Measurements from ENCODE around the gene TRIM66.

Gene TRIM66

DNA sequence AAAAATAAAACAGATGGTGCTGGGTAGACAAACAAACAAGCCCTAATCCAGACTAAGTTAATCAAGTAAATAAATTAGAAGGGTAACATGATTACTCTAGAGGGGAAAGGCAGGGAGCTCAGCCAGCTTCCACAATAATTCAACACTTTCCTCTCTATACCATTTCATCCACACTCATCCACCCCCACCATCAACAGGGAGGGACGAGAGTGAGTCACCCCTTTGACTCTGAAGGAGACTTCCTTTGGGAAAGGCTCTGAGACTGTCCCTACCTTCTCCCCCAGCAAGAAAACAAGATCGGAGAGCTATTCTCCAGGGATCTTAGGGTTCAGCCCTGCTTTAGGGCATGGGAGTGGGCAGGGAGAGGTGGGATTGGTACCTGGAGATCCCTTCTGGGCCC, 33.1 kb downstream of the TRIM66 start:
- DNase-seq: no peak

DNA sequence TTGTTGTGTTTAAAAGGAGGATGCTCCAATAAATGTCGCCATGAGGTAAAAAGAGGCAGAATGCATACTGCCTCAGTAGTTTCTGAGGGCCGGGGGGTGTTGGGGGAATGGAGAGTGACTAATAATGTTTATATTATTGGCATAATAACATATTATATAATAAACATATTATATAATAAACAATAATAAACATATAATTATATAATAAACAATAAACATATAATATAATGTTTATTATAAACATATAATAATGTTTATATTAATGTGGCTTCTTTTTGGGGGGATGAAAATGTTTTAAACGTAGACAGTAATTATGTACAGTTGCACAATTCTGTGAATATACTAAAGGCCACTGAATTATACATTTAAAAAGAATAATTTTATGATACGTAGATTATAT, 35.6 kb downstream of the TRIM66 start:
- DNase-seq: no peak

DNA sequence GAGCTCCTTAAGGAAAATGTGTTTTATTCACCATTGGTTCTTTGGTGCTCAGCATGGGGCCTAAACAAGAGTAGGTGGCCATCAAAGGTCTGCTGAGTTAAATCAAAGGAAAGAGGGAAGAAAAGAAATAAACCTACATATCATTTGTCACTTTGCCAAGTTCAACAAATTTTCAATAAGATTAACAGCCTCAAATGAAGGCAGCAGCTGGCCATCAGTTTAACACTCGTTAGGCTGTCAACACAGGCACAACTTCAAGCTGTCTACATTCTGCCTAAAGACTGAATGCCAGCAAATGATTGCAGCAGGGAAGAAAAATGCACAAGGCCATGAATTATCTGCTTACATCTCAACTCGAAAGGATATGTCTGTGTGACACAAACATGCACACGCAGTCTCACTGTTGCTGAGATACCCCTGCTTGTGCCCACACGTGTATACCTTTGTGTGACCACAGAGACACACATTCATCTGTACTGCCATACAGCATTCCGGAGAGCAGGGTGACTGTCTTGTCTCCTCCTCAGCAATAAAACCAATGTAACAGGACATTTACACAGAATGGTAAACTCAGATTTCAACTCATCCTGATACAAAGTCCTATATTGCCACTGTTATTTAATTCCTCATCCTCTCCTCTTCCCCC, 40.1 kb downstream of the TRIM66 start:
- DNase-seq: no peak

GRCh38 chr11:8641332-8641731, 41.1 kb downstream of the TRIM66 start:
- no peak for DNase-seq

- DNase-seq: no peak
Measured at GRCh38 chr11:8640267-8640906, 42.1 kb downstream of the TRIM66 start.

DNA sequence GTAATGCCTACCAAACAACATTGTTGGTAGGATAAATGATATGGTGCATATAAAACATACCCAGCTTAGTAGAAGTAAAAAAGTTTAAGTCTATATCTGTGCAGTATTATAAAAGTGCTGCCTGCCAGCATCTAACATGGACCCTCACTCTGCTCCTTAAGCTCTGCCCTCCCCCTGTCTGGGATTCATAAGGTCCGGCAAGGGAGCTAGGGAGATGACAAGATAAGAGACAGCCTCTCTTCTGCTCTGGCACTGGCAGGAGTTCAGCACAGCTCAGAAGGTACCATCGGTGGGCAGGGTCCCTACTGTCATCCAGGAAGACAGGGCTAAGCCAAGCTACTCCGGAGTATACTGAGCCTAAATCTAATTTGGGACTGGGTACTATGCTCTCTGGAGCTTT, 42.8 kb downstream of the TRIM66 start:
- no peak for DNase-seq

DNA sequence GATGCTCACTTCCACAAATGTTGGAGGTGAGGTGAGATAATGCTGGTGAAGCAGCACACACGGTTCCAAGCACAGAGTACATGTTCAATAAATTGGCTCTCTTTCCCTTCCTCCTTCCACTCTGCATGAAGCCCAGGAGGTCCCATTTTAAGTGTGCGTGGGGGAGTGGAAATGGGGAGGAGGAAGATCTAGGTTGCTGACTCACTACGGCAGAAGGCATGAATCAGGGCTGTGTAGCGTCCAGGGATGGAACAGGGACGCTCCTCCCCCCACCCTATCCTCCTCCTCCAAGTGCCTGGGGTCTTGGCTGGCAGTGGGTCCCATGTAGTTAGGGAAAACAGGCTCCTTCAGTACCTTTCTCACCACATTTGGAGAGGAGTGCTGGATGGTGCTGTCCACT, 44.2 kb downstream of the TRIM66 start:
- no peak for DNase-seq

DNA sequence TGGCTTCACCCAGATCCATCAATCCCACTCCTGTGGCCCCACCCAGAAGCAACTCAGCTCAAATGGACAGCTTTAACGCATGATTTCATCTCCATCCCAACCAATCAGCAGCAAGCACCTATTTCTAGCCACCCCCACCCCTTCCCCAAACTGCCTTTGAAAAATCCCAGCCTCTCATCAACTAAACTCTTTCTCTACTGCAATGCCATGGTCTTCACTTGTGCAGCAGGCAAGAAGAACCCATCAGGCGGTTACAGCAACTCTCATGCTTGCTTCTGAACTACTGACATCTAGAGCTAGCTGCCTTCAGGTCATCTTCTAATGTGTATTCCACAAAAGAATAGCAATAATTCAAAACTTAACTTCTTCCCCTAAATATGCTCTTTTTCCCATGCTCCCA, 46.3 kb downstream of the TRIM66 start:
- DNase-seq: no peak

- no peak for DNase-seq
Measured at GRCh38 chr11:8634498-8634897, 48.0 kb downstream of the TRIM66 start.

- DNase-seq: no peak
Measured at GRCh38 chr11:8631395-8632118, 50.9 kb downstream of the TRIM66 start.

DNA sequence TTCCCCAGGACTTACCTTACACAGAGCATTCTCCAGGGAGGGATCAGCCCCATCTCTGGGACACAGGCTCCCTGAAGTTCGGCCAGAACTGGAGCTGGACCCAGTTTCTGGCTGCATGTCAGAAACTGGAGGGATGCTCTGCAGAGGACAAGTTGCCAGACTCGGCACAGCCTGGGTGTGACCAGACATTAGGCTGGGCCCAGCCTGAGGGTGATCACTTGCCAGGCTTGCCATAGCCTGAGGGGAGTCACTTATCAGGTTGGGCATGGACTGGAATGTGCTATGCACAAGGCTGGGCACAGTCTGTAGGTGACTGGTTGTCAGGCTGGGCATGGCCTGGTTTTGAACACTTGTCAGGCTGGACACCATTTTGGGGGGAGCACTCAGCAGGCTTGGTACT, 57.8 kb downstream of the TRIM66 start:
- DNase-seq: no peak

GRCh38 chr11:8621147-8621546, 61.3 kb downstream of the TRIM66 start:
- no peak for DNase-seq

GRCh38 chr11:8617063-8617462, 65.4 kb downstream of the TRIM66 start:
- no peak for DNase-seq

- no peak for DNase-seq
Measured at GRCh38 chr11:8615291-8616032, 67.0 kb downstream of the TRIM66 start.

DNA sequence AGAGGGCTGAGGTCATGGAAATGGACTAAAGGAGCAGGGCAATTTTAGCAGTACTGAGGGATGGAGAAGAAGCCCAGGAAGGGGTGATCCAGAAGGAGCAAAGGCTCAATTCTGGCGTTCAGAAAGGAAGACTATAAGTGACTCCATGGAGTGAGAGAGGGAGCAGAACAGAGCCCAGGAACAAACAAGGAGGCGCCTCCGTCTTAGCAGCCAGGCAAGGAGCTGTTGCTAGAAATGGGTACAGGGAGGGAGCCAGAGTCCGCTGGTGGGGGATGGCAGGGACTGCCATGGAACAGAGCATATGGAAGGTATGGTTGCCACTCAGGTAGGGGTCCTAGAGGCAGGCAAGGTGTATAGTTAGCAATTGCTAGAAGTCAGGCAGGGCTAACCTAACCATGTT, 68.0 kb downstream of the TRIM66 start:
- no peak for DNase-seq

- DNase-seq: no peak
Measured at GRCh38 chr11:8613036-8613435, 69.4 kb downstream of the TRIM66 start.

GRCh38 chr11:8612522-8612921, 69.9 kb downstream of the TRIM66 start:
- no peak for DNase-seq

DNA sequence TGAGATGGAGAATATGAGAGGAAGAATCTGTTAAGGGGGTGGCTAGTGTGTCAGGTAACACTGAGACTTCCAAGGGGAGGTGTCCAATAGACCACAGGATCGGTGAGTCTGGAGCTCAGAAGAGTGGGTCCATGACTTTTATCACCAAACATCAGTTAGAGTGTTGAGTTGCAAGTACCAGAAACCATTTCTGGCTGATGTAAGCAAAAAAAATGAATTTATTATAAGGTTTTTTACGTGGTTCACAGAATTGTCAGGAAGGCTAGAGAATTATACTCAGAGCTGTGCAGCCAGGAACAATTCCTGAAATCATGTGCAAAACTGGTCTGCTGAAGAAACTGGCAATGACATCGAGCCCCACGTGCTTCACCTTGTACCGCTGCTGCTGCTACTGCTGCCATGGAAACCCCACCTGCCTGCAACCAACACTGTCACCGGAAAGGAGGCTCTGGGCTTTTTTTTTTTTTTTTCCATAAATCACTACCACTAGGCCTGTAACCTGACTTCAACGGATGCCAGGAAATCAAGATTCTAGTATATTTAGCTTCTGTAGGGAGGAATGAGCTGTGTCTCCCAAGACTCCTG, 71.8 kb downstream of the TRIM66 start:
- peak in 1 of 2 donors; percentile 10 for DNase-seq

DNA sequence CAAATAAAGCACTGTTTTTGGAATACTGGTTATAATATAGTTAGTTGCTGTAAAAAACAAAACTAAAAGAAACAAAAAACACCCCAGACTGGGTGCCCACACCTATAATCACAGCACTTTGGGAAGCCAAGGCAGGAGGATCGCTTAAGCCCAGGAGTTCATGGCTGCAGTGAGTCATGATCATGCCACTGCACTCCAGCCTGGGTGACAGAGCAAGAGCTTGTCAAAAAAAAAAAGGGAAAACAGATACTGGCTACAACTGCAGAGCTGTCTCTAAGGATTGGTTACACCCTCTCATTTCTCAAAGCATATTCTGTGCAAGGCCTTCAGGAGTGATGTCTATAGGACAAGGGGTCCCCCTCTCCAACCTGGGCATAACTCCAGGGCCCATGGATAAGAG, 73.8 kb downstream of the TRIM66 start:
- DNase-seq: no peak

DNA sequence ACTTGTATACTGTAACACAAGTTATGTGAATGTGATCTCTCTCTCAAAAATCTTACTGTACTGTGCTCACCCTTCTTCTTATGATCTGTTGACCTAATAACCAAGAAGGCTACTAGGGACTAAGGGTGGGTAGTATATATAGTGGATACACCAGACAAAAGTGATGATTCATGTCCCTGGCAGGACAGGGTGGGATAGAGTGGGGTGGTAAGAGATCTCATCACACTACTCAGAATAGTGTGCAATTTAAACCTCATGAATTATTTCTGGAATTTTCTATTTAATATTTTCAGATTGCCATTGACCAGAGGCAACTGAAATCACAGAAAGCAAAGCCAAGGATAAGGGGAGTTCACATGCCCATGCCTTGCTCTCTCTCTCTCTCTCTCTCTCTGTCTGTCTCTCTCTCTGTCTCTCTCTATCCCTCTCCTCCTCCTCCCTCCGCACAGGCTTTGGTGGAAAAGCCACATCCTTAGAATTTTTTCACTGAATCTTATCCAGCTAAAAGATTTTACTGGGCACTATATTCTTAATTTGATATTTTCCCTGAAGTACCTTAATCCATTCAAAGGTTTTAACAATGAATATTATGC, 76.4 kb downstream of the TRIM66 start:
- no peak for DNase-seq

GRCh38 chr11:8604078-8604723, 78.3 kb downstream of the TRIM66 start:
- peak; percentile 29 to 57 for DNase-seq

GRCh38 chr11:8603696-8604077, 78.8 kb downstream of the TRIM66 start:
- DNase-seq: no peak

All from stimulated activated CD4-positive, alpha-beta T cell treated with anti-CD3 and anti-CD28 coated beads, Interleukin-2, amount 100 ng/mL, for 24 hours (primary cell).